ENCODE data around the gene CCT5. TPM values are rescaled to one million over a fixed set of nuclear protein-coding genes. Genes with fewer than 3 reads are reported as not detected.
"Not testable (repeated sequence)": the region's sequence is repeated elsewhere in the genome, so short reads cannot be mapped to it uniquely, and the experiment has no call there.

CCT5 gene
- total RNA-seq, 4 donors from 2014 or later, result 160 to 310 (median 239) TPM

- TF ChIP-seq, protein P1, sequence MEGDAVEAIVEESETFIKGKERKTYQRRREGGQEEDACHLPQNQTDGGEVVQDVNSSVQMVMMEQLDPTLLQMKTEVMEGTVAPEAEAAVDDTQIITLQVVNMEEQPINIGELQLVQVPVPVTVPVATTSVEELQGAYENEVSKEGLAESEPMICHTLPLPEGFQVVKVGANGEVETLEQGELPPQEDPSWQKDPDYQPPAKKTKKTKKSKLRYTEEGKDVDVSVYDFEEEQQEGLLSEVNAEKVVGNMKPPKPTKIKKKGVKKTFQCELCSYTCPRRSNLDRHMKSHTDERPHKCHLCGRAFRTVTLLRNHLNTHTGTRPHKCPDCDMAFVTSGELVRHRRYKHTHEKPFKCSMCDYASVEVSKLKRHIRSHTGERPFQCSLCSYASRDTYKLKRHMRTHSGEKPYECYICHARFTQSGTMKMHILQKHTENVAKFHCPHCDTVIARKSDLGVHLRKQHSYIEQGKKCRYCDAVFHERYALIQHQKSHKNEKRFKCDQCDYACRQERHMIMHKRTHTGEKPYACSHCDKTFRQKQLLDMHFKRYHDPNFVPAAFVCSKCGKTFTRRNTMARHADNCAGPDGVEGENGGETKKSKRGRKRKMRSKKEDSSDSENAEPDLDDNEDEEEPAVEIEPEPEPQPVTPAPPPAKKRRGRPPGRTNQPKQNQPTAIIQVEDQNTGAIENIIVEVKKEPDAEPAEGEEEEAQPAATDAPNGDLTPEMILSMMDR (IDR thresholded peaks at IDR 0.05), result no peak
- no peak for DNase-seq (ENCODE audit: low spot score)
- peak; percentile 67 for ATAC-seq (ENCODE audit: low FRiP score)
These were observed 57.4 kb downstream of the CCT5 start, which contains the start of gene CMBL for GRCh38 chr5:10307206-10308148. Gene CMBL (minus strand): TSS chr5:10307902. CDS start chr5:10290762, 17,140 bp downstream.

DNA sequence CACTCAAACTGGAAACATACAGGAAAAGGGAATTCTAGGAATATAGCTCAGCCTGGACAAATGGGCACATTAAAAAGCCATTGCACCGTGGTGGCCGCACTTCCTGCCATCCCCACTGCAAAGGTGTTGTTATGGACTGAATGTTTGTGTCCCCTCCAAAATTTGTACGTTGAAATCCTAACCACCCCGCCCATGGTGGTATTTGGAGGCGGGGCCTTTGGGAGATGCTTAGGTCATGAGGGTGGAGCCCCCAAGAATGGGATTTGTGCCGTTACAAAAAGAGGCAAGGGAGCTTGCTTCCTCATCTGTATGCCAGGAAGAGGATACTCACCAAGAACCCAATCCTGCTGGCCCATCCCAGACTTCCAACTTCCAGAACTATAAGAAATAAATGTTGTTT, 58.8 kb downstream of the CCT5 start:
- DNase-seq (ENCODE audit: low spot score) (no peak), ATAC-seq (ENCODE audit: low FRiP score) (no peak)
- TF ChIP-seq, protein P1 (IDR thresholded peaks at IDR 0.05), result no peak

GRCh38 chr5:10310066-10310779, 60.1 kb downstream of the CCT5 start:
- ATAC-seq (ENCODE audit: low FRiP score), result peak; percentile 25
- TF ChIP-seq, protein P1 (IDR thresholded peaks at IDR 0.05), result no peak
- no peak for DNase-seq (ENCODE audit: low spot score)

- DNase-seq (ENCODE audit: low spot score); ATAC-seq (ENCODE audit: low FRiP score): not testable (repeated sequence)
These were observed 60.9 kb downstream of the CCT5 start for GRCh38 chr5:10310835-10311570.

DNA sequence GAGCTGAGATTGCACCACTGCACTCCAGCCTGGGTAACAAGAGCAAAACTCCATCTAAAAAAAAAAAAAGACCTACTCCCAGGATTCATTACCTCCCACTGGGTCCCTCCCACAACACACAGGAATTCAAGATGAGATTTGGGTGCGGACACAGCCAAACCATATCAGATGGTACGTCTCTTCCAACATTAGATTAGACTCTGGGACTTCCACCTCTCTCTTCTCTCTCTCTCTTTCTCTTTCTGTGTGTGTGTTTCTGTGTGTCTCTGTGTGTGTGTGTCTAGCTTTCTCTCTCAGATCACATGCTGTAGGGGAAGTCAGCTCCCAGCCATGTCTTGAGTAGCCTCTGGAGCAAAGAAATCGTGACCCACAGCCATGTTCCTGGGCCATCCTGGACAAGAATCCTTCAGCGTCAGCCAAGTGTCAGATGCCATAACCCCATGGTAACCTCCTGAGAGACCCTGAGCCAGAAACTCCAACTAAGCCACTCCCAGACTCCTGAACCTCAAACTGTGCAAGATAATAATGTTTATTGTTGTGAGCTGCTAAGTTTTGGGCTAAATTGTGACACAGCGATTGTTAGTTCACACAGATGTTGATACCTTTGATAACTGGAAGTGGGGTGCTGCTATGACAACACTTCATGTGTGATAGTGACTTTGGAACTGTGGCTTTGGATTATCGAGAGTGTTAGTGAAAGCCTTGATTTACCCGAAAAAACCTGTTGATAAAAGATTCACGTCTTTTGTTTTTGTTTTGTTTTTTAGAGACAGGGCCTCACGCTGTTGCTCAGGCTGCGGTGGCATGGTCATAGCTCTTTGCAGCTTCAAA, 61.7 kb downstream of the CCT5 start:
- TF ChIP-seq, protein P1 (IDR thresholded peaks at IDR 0.05), result no peak
- DNase-seq (ENCODE audit: low spot score) (no peak), ATAC-seq (ENCODE audit: low FRiP score) (no peak)

GRCh38 chr5:10315201-10315600, 65.1 kb downstream of the CCT5 start:
- no peak for DNase-seq (ENCODE audit: low spot score)
- no peak for ATAC-seq (ENCODE audit: low FRiP score)

More at GRCh38 chr5:10315201-10315600, 65.1 kb downstream of the CCT5 start:
- TF ChIP-seq, protein P1 (IDR thresholded peaks at IDR 0.05), result no peak

Small RNA genes lying within 50 kb of the gene (small RNA-seq; reads per million reads assigned to genes)
- not detected for gene RF00019

Other genes with a start within 250 kb of the CCT5 start
- gene ATPSCKMT, start 392 bp upstream of the CCT5 start, total RNA-seq, result 10 to 100 TPM; 12.8 to 24.9 (median 18.9) TPM
- 10 to 100 TPM in 1 of 4 donors, 1 to 10 TPM in 3; 7.1 to 16.7 (median 8.7) TPM for gene CMBL, start 57.6 kb downstream of the CCT5 start, total RNA-seq
- 100 to 1,000 TPM in 3 of 4 donors, 10 to 100 TPM in 1; 99.0 to 153 (median 120) TPM for gene MARCHF6, start 103.4 kb downstream of the CCT5 start, total RNA-seq
- 1 to 10 TPM in 2 of 4 donors, under 1 TPM in 1, not detected in 1; 0.56 to 2.2 (median 1.4) TPM for gene ROPN1L, start 191.6 kb downstream of the CCT5 start, total RNA-seq

Measured in omental fat pad (tissue), 4 donors.